ENCODE results near the gene NIPSNAP2. TPM values are rescaled to one million over a fixed set of nuclear protein-coding genes. Genes with fewer than 3 reads are reported as not detected.

The NIPSNAP2 gene
- total RNA-seq, 1 experiment from 2014 or later = 38.5 TPM

DNA sequence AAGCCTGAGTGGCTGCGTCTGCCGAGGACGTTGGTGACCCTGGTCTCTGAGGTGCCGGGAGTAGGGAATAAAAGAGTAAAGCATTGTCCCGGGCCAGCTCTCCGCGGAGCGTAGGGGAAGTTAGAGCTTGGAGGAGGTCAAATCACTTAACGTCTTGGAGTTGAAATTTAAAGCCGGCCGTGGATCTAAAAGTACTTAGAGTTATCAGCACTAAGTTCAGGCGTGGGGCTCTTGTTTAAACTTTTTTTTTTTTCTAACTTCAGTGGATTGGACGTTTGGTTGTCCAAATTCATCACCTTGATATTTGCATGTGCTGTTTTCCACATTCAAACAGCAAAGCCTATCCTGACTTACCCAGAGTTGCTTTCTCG lies 700 bp downstream of the NIPSNAP2 start (continued):
- no peak for TF ChIP-seq CREM (CRISPR knock-in tag; IDR thresholded peaks at IDR 0.05)
- TF ChIP-seq, protein P1, sequence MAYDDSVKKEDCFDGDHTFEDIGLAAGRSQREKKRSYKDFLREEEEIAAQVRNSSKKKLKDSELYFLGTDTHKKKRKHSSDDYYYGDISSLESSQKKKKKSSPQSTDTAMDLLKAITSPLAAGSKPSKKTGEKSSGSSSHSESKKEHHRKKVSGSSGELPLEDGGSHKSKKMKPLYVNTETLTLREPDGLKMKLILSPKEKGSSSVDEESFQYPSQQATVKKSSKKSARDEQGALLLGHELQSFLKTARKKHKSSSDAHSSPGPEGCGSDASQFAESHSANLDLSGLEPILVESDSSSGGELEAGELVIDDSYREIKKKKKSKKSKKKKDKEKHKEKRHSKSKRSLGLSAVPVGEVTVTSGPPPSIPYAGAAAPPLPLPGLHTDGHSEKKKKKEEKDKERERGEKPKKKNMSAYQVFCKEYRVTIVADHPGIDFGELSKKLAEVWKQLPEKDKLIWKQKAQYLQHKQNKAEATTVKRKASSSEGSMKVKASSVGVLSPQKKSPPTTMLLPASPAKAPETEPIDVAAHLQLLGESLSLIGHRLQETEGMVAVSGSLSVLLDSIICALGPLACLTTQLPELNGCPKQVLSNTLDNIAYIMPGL (CRISPR knock-in tag; IDR thresholded peaks at IDR 0.05) = 0 out of 2 replicates have a peak, but pooled peaks have one; percentile 1

GRCh38 chr7:55965805-55966421 lies 1.5 kb downstream of the NIPSNAP2 start:
- no peak for DNase-seq (ENCODE audit: low spot score)
- peak overlapping the region; percentile 41; the same call in 1 of the 2 replicates for H3K27ac Mint-ChIP-seq
- ChIA-PET POLR2A (no interaction called here), CTCF (interaction anchor here (0.6 to 2.0 kb wide), 2 partner anchors 18 to 325 kb away, joined by 3 to 9 read pairs; no protein-coding TSS in a partner anchor)
- TF ChIP-seq ZNF219 (CRISPR knock-in tag; IDR thresholded peaks at IDR 0.05; ENCODE audit: borderline replicate concordance) = no peak
- no peak for TF ChIP-seq CBFB (CRISPR knock-in tag; IDR thresholded peaks at IDR 0.05; ENCODE audit: low read depth)
- no peak for TF ChIP-seq CREM (CRISPR knock-in tag; IDR thresholded peaks at IDR 0.05)
- no peak for TF ChIP-seq FOXP4 (CRISPR knock-in tag; IDR thresholded peaks at IDR 0.05)
- TF ChIP-seq ZNF121 (CRISPR knock-in tag; IDR thresholded peaks at IDR 0.05) = no peak
- no peak for TF ChIP-seq ZNF671 (CRISPR knock-in tag; IDR thresholded peaks at IDR 0.05)
- TF ChIP-seq NR2C2 (CRISPR knock-in tag; IDR thresholded peaks at IDR 0.05) = no peak
- TF ChIP-seq ATF1 (CRISPR knock-in tag; IDR thresholded peaks at IDR 0.05) = no peak
- TF ChIP-seq, protein P2, sequence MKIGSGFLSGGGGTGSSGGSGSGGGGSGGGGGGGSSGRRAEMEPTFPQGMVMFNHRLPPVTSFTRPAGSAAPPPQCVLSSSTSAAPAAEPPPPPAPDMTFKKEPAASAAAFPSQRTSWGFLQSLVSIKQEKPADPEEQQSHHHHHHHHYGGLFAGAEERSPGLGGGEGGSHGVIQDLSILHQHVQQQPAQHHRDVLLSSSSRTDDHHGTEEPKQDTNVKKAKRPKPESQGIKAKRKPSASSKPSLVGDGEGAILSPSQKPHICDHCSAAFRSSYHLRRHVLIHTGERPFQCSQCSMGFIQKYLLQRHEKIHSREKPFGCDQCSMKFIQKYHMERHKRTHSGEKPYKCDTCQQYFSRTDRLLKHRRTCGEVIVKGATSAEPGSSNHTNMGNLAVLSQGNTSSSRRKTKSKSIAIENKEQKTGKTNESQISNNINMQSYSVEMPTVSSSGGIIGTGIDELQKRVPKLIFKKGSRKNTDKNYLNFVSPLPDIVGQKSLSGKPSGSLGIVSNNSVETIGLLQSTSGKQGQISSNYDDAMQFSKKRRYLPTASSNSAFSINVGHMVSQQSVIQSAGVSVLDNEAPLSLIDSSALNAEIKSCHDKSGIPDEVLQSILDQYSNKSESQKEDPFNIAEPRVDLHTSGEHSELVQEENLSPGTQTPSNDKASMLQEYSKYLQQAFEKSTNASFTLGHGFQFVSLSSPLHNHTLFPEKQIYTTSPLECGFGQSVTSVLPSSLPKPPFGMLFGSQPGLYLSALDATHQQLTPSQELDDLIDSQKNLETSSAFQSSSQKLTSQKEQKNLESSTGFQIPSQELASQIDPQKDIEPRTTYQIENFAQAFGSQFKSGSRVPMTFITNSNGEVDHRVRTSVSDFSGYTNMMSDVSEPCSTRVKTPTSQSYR (CRISPR knock-in tag; IDR thresholded peaks at IDR 0.05) = no peak
- TF ChIP-seq NFE2L1 (CRISPR knock-in tag; IDR thresholded peaks at IDR 0.05) = no peak
- no peak for TF ChIP-seq PRRX2 (CRISPR knock-in tag; IDR thresholded peaks at IDR 0.05)
- TF ChIP-seq ZNF423 (CRISPR knock-in tag; IDR thresholded peaks at IDR 0.05) = no peak
- no peaks in the 10 kb centered on the region for H3K9me3 Mint-ChIP-seq
- no peak for ATAC-seq
- peaks cover 10% of the 10 kb centered on the region for H3K36me3 Mint-ChIP-seq
- peak overlapping the region; percentile 89 for H3K4me3 Mint-ChIP-seq
- H3K27me3 Mint-ChIP-seq (ENCODE audit: low read depth) = peaks cover 19% of the 10 kb centered on the region
- H3K4me1 Mint-ChIP-seq = peaks cover 10% of the 10 kb centered on the region

DNA sequence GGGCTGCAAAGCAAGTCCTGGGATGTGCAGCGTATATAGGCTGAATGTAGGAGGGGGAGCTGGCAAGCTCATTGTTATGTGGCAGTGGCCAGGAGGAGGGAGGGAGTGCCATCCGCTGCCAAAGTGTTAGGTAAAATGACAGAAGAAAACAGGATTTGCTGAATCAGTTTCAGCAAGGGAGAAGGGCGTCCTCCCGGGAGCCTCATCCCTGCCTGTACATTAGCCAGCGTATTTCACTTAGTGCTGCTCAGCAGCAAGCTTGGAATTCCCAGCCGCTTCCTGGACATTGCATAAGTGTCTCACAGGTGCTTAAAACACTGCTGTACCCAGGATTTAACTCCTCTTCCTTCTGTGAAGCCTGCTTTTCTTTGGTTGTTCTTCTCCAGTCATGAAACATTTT lies 2.5 kb downstream of the NIPSNAP2 start:
- DNase-seq (ENCODE audit: low spot score) = no peak
- Mint-ChIP-seq H3K36me3 (peaks cover 10% of the 10 kb centered on the region), H3K4me3 (no peak overlapping the region), H3K4me1 (peaks cover 15% of the 10 kb centered on the region), H3K27me3 (ENCODE audit: low read depth) (peaks cover 19% of the 10 kb centered on the region), H3K27ac (no peak overlapping the region), H3K9me3 (no peaks in the 10 kb centered on the region)
- POLR2A ChIA-PET = no interaction called here
- no peak for ATAC-seq
- CTCF ChIA-PET = no interaction called here
- no peak for TF ChIP-seq FOXP1 (CRISPR knock-in tag; IDR thresholded peaks at IDR 0.05; ENCODE audit: borderline replicate concordance)
- no peak for TF ChIP-seq KAT7 (CRISPR knock-in tag; IDR thresholded peaks at IDR 0.05; ENCODE audit: borderline replicate concordance)
- TF ChIP-seq, protein P2 (CRISPR knock-in tag; IDR thresholded peaks at IDR 0.05) = no peak
- TF ChIP-seq, protein P3, sequence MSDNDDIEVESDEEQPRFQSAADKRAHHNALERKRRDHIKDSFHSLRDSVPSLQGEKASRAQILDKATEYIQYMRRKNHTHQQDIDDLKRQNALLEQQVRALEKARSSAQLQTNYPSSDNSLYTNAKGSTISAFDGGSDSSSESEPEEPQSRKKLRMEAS (CRISPR knock-in tag; IDR thresholded peaks at IDR 0.05) = no peak
- TF ChIP-seq ZNF512 (CRISPR knock-in tag; IDR thresholded peaks at IDR 0.05; ENCODE audit: borderline replicate concordance) = no peak
- TF ChIP-seq ZNF138 (CRISPR knock-in tag; conservative IDR thresholded peaks at IDR 0.05) = no peak
- no peak for TF ChIP-seq MXD4 (CRISPR knock-in tag; IDR thresholded peaks at IDR 0.05; ENCODE audit: borderline replicate concordance)
- TF ChIP-seq ZNF423 (CRISPR knock-in tag; IDR thresholded peaks at IDR 0.05) = no peak
- no peak for TF ChIP-seq SMAD4 (CRISPR knock-in tag; IDR thresholded peaks at IDR 0.05)
- TF ChIP-seq NR3C1 (CRISPR knock-in tag; conservative IDR thresholded peaks at IDR 0.05; ENCODE audit: low read depth) = no peak
